ENCODE data around the gene MIS18A.

- no peak for TF ChIP-seq CTCF (IDR thresholded peaks at IDR 0.05; ENCODE audit: insufficient read depth, low read length, poor library complexity, severe bottlenecking)
- TF ChIP-seq EZH2phosphoT487 (conservative IDR thresholded peaks at IDR 0.05; ENCODE audit: low read length), result no peak
Measured at GRCh38 chr21:32315511-32316281, 36.8 kb upstream of the MIS18A start.

Data from SU-DHL-6 (cell line).